COR-L47 (cell line): ENCODE results near the gene GPC3.
"Not testable (repeated sequence)": the region's sequence is repeated elsewhere in the genome, so short reads cannot be mapped to it uniquely, and the experiment has no call there.

Source experiments
- DNase-seq: peaks from one replicate; lab custom pipeline; 2025; lab: John Stamatoyannopoulos, UW

The GPC3 gene

GRCh38 chrX:133646719-133647116 lies 338.7 kb downstream of the GPC3 start:
- DNase-seq = no peak

DNA sequence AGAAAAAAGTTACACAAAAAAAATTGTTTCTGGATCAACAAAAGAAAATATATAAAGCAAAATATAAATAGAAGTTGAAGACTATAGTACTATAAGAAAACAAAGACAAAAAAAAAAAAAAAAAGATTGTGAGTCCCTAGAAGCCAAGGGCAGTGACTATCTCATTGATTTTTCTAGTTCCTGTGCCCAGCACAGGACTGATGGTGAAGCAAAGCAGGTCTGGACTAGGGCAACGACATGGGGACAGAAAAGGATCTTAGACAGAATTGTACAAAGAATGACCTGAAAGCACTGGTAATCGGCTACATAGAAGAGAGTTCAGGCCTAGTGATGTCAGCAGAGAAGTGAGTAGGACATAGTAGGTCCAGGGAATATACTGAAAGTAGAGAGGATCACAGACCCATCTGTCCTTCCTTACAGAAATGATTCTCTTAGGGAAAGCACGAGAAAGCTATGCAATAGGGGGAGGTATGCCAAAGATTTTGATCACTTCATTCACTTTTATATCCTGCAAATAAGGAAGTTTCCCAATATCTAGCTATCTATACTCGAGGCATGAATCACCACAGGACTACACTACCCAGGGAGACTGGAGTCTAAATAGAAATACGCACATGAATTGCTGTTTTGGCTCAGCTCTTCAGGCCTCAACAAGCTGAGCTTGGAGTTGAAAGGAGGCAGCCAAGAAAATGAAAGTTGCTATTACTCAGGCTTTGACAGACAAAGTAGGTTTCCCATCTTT lies 339.2 kb downstream of the GPC3 start:
- no peak for DNase-seq

GRCh38 chrX:133645256-133645655 lies 340.1 kb downstream of the GPC3 start:
- no peak for DNase-seq

DNA sequence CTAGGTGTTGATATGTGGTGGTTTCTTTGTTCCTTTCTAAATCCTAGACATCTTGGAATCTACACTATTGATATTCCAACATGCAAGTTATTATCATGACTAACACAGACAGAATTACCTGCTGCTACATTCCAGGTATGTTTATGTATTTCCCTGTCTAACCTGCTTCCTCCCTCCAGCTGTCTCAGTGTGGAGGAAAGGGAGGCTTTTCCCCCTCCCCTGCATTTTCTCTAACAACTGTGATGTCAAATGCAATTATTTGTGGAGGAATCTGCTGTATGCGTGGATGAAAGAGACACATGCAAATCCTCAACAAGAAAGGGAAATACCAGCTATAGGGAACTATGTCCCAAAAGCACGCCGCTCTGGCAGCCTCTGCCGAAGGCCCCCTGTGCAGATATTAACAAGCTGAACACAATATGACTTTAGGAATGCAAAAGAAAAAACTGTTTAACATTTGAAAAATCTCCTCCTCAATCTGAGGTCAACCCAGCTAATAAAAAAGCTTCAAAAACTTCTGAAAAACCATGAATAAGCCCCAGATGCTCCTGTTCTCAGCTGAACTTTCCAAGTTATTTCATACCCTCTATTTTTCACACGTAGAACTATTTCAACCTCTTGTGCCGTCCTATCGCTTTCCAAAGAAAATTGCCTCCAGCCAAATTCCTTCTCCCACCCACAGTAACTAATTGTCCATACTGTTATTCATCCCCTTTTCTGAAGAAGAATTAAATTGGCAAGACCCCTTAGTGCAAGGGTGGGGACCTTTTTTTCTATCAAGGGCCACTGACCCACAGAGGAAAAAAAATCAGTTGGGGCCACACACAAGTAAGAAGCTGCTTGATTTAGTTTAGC lies 345.0 kb downstream of the GPC3 start:
- no peak for DNase-seq

DNA sequence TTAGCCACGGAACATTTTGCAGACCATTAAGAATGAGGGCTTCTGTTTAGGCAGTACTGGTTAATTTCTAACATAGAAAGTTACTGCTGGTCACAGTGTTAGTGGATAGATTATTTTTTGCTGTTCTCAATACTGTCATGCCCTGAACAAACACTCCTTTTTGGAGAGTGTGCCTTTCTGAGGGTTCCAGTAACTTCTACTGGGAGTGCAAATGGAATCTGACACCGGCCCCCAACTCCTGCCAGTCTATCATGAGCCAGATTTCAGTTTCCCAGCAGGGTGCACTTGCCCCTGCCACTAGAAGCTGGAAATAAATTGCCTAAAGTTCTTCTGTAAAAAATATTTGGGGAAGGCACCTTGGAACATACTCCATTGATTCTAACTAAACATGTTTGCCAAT lies 345.7 kb downstream of the GPC3 start:
- DNase-seq = no peak

DNA sequence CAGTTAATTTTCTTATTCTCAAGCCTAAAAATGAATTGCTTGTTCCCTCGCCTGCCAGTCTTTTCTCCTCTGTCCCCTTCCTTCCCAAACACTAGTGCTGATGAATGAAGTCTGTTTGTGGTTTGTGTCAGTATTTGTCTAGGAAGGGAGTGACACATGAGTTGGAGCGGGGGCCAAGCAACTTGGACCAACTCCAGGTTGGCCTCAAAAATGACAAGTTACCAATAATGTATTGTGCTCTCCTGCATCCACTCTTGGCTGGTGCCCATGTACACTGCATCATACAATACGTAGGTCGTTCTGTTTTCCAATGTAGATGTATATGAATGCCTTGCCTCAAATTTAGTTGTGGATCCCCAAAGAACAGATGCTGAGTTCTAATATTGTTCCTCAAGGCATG lies 347.1 kb downstream of the GPC3 start:
- no peak for DNase-seq

DNA sequence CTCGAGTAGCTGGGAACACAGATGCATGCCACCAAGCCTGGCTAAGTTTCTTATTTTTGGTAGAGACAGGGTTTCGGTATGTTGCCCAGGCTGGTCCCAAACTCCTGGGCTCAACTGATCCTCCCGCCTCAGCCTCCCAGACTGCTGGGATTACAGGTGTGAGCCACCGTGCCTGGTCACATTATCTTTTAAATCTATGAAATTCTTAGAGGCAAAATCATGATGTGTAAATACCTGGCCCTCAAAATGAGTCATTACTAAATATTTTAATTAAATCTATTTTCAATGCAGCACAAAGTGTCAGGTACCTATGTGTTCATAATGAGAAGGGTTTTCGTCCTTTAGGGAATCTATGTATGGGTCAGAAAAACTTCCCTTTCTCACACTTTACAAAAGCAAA lies 347.6 kb downstream of the GPC3 start:
- no peak for DNase-seq

DNA sequence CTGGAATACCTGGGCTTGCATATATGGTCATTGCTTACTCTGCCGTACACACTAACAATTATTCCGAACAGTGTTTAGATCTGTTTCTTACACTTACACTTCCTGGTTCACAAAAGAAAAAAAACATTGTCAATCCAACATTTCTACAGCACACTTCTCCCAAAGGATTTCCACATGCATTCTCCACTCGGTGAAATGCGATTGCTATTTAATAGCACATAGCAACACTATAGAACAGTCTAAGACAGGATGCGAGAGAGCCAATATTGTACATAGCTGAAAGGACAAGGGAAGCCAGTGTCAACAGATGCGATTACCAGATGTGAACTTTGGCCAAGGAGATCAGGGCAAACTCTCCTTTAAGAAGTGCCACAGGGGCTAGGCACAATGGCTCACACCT lies 349.4 kb downstream of the GPC3 start:
- no peak for DNase-seq

DNA sequence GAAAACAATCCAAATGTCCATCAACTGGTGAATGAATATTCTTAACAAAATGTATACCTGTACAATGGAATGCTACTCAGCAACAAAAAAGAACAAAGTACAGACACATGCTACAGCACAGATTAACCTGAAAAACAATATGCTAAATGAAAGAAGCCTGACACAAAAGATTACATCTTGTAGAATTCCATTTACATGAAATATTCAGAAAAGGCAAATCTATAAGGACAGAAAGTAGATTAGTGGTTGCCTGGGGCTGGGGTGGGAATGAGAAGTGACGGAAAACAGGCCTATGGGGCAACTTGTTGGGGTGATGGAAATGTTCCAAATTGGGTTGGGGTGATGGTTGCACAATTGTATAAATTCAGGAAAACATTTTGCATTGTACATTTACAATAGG lies 351.0 kb downstream of the GPC3 start:
- no peak for DNase-seq

GRCh38 chrX:133633950-133634349 lies 351.4 kb downstream of the GPC3 start:
- DNase-seq = no peak

- DNase-seq = no peak
Observed at GRCh38 chrX:133633162-133633561, 352.2 kb downstream of the GPC3 start.

- no peak for DNase-seq
Observed at GRCh38 chrX:133630362-133630761, 355.0 kb downstream of the GPC3 start.

GRCh38 chrX:133627673-133628072 lies 357.7 kb downstream of the GPC3 start:
- DNase-seq = no peak

GRCh38 chrX:133621384-133621783 lies 364.0 kb downstream of the GPC3 start:
- not testable (repeated sequence) for DNase-seq

DNA sequence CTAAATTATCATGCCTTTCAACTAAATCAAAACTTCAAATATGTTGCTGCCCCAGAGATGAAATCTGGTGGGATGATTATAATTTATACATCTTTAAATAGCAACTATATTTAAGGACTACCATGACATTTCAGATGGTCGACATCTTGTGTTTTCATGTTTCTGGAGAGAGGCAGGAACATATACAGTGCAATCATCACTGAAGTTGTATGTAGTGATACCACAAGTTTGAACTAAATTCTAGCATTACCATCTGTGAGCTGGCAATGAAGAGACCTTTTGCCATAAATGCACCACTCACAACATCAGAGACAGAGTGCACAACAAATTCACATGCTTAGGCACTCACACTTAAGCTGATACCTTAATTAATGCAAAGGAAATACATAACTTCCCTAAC lies 373.7 kb downstream of the GPC3 start:
- no peak for DNase-seq

DNA sequence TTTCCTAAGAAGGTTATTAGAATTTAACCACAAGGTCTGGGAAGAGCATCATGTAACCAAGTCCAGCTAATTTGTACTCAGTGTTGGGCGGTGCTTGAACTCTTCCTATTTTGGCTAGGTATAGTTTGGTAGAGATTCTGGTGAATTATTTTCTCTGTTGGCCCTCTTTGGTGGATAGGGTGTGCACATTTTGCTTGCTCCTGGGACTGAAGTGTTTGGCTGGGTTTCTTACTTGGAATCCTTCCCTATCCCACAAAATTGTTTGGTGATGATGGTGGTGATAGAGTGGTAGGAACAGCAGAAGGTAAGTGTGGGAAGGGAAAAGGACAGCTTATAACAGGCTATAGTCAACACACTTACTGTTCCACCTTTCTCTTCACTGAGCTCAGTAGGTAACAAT lies 375.3 kb downstream of the GPC3 start:
- DNase-seq = no peak

GRCh38 chrX:133609166-133609565 lies 376.2 kb downstream of the GPC3 start:
- DNase-seq = no peak

DNA sequence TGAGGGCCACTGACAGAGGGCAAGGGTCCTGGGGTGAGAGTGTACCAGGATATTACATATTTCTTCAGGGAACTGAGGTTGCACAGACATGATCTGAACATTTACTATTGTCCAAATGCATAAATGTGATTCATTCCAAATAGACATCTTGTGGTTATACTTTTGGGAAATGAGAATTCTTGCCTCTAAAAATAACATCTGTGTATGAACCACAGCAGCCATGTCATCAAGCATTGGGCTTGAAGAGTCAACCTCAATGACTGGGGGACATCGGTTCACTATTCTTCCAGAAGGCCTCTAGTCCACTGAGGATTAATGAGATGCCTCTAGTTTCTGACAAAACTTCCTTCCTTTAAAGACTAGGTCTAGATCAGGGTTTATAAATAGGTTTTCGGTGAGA lies 377.0 kb downstream of the GPC3 start:
- no peak for DNase-seq

DNA sequence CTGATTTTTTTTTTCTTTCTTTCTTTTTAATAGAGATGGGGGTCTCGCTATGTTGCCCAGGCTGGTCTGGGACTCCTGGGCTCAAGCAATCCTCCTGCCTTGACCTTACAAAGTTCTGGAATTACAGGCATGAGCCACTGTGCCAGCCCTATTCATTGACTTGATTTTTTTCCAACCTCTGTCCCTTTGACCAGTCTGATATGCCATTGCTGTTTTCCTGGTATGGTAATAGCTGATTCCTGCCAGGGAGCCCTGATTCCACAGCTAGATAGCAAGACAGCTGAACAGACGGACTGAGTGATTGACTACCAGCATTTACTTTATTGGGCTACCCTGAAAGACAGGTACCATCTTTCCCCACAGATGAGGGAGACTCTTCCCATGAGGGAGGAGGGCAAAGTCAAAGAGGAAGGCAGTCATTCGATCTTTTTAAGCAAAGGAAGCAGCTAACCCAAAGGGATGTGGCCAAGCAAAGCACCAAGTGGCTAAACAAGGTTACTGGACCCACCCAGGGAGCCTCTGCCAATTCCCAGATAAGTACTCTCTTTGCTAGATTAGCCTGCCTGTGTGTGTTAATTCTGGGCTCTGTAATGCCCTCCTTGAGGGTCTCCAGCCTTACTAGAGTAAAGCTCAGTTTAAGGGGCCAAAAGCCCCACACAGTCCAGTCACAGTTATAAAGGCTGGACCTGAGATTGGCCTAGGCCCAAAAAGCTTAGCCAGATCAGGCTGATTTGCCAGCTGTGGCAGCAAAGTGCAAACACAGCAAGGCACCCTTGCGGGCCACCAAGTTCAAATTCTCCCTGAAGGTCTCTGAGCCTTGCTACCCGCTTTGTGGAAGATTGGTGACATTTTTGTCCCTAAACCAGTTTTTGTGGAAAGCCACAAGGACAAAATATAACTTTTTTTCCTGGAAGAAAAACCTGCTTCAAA lies 377.7 kb downstream of the GPC3 start:
- no peak for DNase-seq

GRCh38 chrX:133606990-133607389 lies 378.4 kb downstream of the GPC3 start:
- DNase-seq = no peak

- no peak for DNase-seq
Observed at GRCh38 chrX:133604801-133605200, 380.6 kb downstream of the GPC3 start.

- no peak for DNase-seq
Observed at GRCh38 chrX:133602881-133603280, 382.5 kb downstream of the GPC3 start.
